CD4-positive, alpha-beta T cell (primary cell): ENCODE results near the gene ANKRD44. TPM values are rescaled to one million over a fixed set of nuclear protein-coding genes. Genes with fewer than 3 reads are reported as not detected.
A peak's percentile ranks its signal among the peaks of the same experiment; 100 is the strongest.

ENCODE experiments used
- ATAC-seq: fragments of 200-7000 bp; cut with Tn5 transposase; one replicate; pipeline ENCODE4 v1.10.0; 2022; ENCODE audit warnings: mild to moderate bottlenecking; ENCODE audit not compliant: poor library complexity
- CTCF ChIA-PET: fragments of 350-600 bp; sonication (Branson Sonifier 250); formaldehyde crosslinking; loops from one replicate; lab custom pipeline; 2021; ENCODE audit warnings: antibody characterized with exemption, inconsistent platforms; lab: Charles Lee
- POLR2A ChIA-PET: fragments of 350-600 bp; sonication (Branson Sonifier 250); formaldehyde crosslinking; loops from one replicate; lab custom pipeline; 2021; ENCODE audit warnings: antibody characterized with exemption, inconsistent platforms; lab: Charles Lee
- DNase-seq, 14 experiments: peaks; one replicate each; pipeline ENCODE4 v3.0.0-alpha.2; 2013 to 2020; ENCODE audit warnings: mixed read lengths in 2 of 14
- H3K27ac ChIP-seq, 2 donors: one replicate each; pipeline versions ENCODE4 v1.5.1 to v1.7.0; 2013; ENCODE audit warnings: low read length in 2 of 2, low read depth in 1 of 2, mild to moderate bottlenecking in 1 of 2
- H3K27me3 ChIP-seq, 2 experiments: 1 replicate in 1 of 2; 2 replicates in 1 of 2; pipeline versions ENCODE4 v1.6.1 to v1.7.0; 2013; ENCODE audit warnings: low read length in 2 of 2, control low read depth in 1 of 2, mild to moderate bottlenecking in 1 of 2, moderate library complexity in 1 of 2; ENCODE audit not compliant: insufficient read depth in 2 of 2, control insufficient read depth in 1 of 2
- H3K36me3 ChIP-seq: one replicate; pipeline ENCODE4 v1.6.1; 2013; ENCODE audit warnings: low read length, control low read depth; ENCODE audit not compliant: insufficient read depth
- H3K4me1 ChIP-seq: one replicate; pipeline ENCODE4 v1.6.1; 2013; ENCODE audit warnings: low read length, control low read depth; ENCODE audit not compliant: insufficient read depth
- H3K4me3 ChIP-seq: one replicate; pipeline ENCODE4 v1.5.1; 2013; ENCODE audit warnings: mild to moderate bottlenecking, low read length, moderate library complexity
- H3K9me3 ChIP-seq, 2 experiments: 1 replicate in 1 of 2; 2 replicates in 1 of 2; pipeline versions ENCODE4 v1.6.1 to v1.7.0; 2013; ENCODE audit warnings: low read length in 2 of 2, mild to moderate bottlenecking in 2 of 2, control low read depth in 1 of 2, moderate library complexity in 1 of 2; ENCODE audit not compliant: control insufficient read depth in 1 of 2, insufficient read depth in 1 of 2
- H3K27ac Mint-ChIP-seq: one replicate; pipeline ENCODE4 v1.8.0; 2020; ENCODE audit warnings: mixed read lengths
- H3K27me3 Mint-ChIP-seq: one replicate; pipeline ENCODE4 v1.8.0; 2021; ENCODE audit warnings: mixed read lengths
- H3K36me3 Mint-ChIP-seq: one replicate; pipeline ENCODE4 v1.8.0; 2021; ENCODE audit warnings: low read depth, mixed read lengths
- H3K4me1 Mint-ChIP-seq: one replicate; pipeline ENCODE4 v1.8.0; 2021; ENCODE audit warnings: low read depth, mixed read lengths
- H3K4me3 Mint-ChIP-seq: one replicate; pipeline ENCODE4 v1.8.0; 2020; ENCODE audit warnings: mild to moderate bottlenecking, mixed read lengths
- H3K9me3 Mint-ChIP-seq: one replicate; pipeline ENCODE4 v1.8.0; 2020; ENCODE audit warnings: mixed read lengths
- CTCF ChIP-seq: fragments of 200-600 bp; IDR thresholded peaks from one replicate; pipeline ENCODE4 v1.8.0; 2022; ENCODE audit warnings: antibody characterized with exemption, mild to moderate bottlenecking
- intact Hi-C, 2 experiments: fragments of 100-400 bp; cut with DNase I in 1 of 2; cut with micrococcal nuclease in 1 of 2; formaldehyde crosslinking; loops; one replicate each; pipeline versions ENCODE4 v1.15.1 to v1.9.0; 2023 to 2025; cut with DNase I, micrococcal nuclease
- total RNA-seq, 174 experiments: library from RNA in 2 of 174; stranded (reverse) in 2 of 174; gene quantifications; one replicate each; pipeline ENCODE4 v1.2.3 and lab custom pipeline; 2021 to 2026

ANKRD44 gene
- total RNA-seq, 2 experiments from 2014 or later, result 170 to 186 TPM

- Mint-ChIP-seq H3K27me3 (no peaks in the 10 kb centered on the region), H3K4me1 (peaks cover 85% of the 10 kb centered on the region), H3K4me3 (peak overlapping the region; percentile 52), H3K27ac (peak overlapping the region; percentile 95), H3K9me3 (no peaks in the 10 kb centered on the region), H3K36me3 (peaks cover 29% of the 10 kb centered on the region)
- no peak for TF ChIP-seq CTCF
- ChIA-PET POLR2A (interaction anchor here (0.7 to 3.7 kb wide), 13 partner anchors 14 to 137 kb away, joined by 3 to 73 read pairs (median 4); partner anchors contain the start of gene ANKRD44), CTCF (interaction anchor here (0.6 to 4.1 kb wide), 41 partner anchors 8 to 264 kb away, joined by 3 to 69 read pairs (median 4); partner anchors contain the start of gene ANKRD44)
- Histone ChIP-seq H3K4me3 (no peak overlapping the region), H3K9me3 (no peaks in the 10 kb centered on the region), H3K27ac (peak overlapping the region; percentile 48 to 62), H3K27me3 (no peaks in the 10 kb centered on the region), H3K36me3 (peaks cover 3% of the 10 kb centered on the region), H3K4me1 (peaks cover 51% of the 10 kb centered on the region)
- intact Hi-C loops, result loop anchor here (1.0 to 10.0 kb wide), 7 partner anchors 79 to 1017 kb away; partner anchors contain the start of genes ANKRD44 (in 1 of the 2) and STK17B (in 1 of the 2)
- peak; percentile 79 for ATAC-seq
- DNase-seq, result peak in 4 of 14 experiments; percentile 52 to 90 (median 88)
Measured at GRCh38 chr2:197191940-197192322, 118.6 kb downstream of the ANKRD44 start.

GRCh38 chr2:197191177-197191939, 119.2 kb downstream of the ANKRD44 start:
- CTCF ChIA-PET, result interaction anchor here (0.6 to 4.1 kb wide), 42 partner anchors 9 to 265 kb away, joined by 3 to 69 read pairs (median 4); partner anchors contain the start of gene ANKRD44
- ATAC-seq (peak; percentile 59), DNase-seq (peak in 3 of 14 experiments; percentile 83 to 84 (median 84))
- POLR2A ChIA-PET, result interaction anchor here (0.7 to 3.7 kb wide), 16 partner anchors 8 to 261 kb away, joined by 3 to 73 read pairs (median 4); partner anchors contain the start of gene ANKRD44
- Mint-ChIP-seq H3K27me3 (no peaks in the 10 kb centered on the region), H3K36me3 (peaks cover 32% of the 10 kb centered on the region), H3K4me1 (peaks cover 82% of the 10 kb centered on the region), H3K9me3 (no peaks in the 10 kb centered on the region), H3K27ac (peak overlapping the region; percentile 95), H3K4me3 (peak overlapping the region; percentile 52)
- Histone ChIP-seq H3K27ac (peak overlapping the region; percentile 62 to 64), H3K27me3 (no peaks in the 10 kb centered on the region), H3K4me1 (peaks cover 48% of the 10 kb centered on the region), H3K36me3 (peaks cover 8% of the 10 kb centered on the region), H3K9me3 (no peaks in the 10 kb centered on the region), H3K4me3 (no peak overlapping the region)
- TF ChIP-seq CTCF, result peak; percentile 84
- intact Hi-C loops, result loop anchor here (1.0 to 10.0 kb wide), 6 partner anchors 79 to 1017 kb away; partner anchors contain the start of gene STK17B (in 1 of the 2)

- no peak overlapping the region for H3K4me3 ChIP-seq
- H3K27me3 ChIP-seq, result no peaks in the 10 kb centered on the region
- H3K9me3 ChIP-seq, result no peaks in the 10 kb centered on the region
- Mint-ChIP-seq H3K27ac (peak overlapping the region; percentile 40), H3K36me3 (peaks cover 38% of the 10 kb centered on the region), H3K4me1 (peaks cover 82% of the 10 kb centered on the region), H3K9me3 (no peaks in the 10 kb centered on the region), H3K27me3 (no peaks in the 10 kb centered on the region), H3K4me3 (no peak overlapping the region)
- CTCF ChIA-PET, result interaction anchor here (1.5 to 4.1 kb wide), 8 partner anchors 9 to 188 kb away, joined by 3 to 69 read pairs (median 14); partner anchors contain the start of gene ANKRD44
- TF ChIP-seq CTCF, result no peak
- ATAC-seq (no peak), DNase-seq (no peak)
- intact Hi-C loops, result loop anchor here (2.0 to 10.0 kb wide), 4 partner anchors 77 to 1015 kb away; partner anchors contain the start of gene STK17B (in 1 of the 2)
- no peak overlapping the region for H3K27ac ChIP-seq
- peaks cover 44% of the 10 kb centered on the region for H3K4me1 ChIP-seq
- H3K36me3 ChIP-seq, result peaks cover 21% of the 10 kb centered on the region
- POLR2A ChIA-PET, result interaction anchor here (0.9 to 3.7 kb wide), 7 partner anchors 9 to 263 kb away, joined by 3 to 73 read pairs (median 3); partner anchors contain the start of gene ANKRD44
Measured at GRCh38 chr2:197190100-197190432, 120.5 kb downstream of the ANKRD44 start.
